A549 (cell line): Measurements from ENCODE around the gene JOSD1.

Experiments
- JUN ChIP-seq, 2 experiments: fragments of >200 bp; sonication (Bioruptor Twin); formaldehyde crosslinking; IDR thresholded peaks; 2 replicates in 1 of 2; 3 replicates in 1 of 2; pipeline ENCODE4 v1.6.1; 2016 to 2017
- POLR2A ChIP-seq: IDR thresholded peaks from 2 replicates; pipeline ENCODE4 v1.6.1; 2012; ENCODE audit warnings: mild to moderate bottlenecking, low read length
- TF ChIP-seq, protein P1 (sequence below): fragments of 150-350 bp; IDR thresholded peaks from 2 replicates; pipeline ENCODE4 v1.6.1; 2014; ENCODE audit warnings: low read depth, mild to moderate bottlenecking, low read length

DNA sequence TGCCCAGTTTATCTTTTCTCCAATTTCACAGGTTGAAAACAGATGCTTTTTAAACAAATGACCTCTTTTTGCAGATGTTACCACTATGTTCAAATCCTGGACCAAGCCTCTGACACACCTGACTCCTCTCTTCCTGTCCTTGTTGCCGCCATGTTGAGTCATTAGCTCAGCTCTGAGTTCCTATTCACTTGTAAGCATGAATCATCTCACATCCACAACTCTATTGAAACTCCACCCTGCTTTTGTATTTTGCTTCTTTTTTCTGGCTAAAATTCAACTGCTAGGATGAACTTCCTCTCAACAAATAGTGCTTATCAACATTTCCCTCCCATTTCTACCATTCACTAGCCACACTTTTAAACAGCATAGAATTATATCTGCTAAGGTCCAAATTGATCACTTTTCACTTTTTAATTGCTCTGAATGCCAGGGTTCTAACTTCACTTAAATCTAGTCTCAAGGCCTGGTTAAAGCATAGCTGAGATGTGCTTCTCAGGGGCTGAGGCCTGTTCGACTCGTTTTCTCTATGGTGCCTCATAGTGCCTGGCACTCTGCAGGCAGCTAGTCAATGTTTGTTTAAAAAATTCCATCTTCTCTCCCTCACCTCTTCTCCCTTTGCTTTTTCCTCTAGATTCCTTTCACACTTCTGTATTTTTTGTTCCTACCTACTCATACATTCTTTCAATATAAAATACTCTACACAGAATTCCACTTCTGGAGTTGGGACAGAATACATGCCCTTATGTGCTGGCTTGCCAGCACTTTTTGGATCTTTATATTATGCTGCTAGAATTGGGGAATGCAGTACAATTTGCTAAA, 3.9 kb downstream of the JOSD1 start:
- TF ChIP-seq, protein P1, sequence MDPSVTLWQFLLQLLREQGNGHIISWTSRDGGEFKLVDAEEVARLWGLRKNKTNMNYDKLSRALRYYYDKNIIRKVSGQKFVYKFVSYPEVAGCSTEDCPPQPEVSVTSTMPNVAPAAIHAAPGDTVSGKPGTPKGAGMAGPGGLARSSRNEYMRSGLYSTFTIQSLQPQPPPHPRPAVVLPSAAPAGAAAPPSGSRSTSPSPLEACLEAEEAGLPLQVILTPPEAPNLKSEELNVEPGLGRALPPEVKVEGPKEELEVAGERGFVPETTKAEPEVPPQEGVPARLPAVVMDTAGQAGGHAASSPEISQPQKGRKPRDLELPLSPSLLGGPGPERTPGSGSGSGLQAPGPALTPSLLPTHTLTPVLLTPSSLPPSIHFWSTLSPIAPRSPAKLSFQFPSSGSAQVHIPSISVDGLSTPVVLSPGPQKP: no peak
- no peak for TF ChIP-seq JUN (IDR thresholded peaks at IDR 0.05)
- no peak for TF ChIP-seq POLR2A
